ENCODE results near the gene GPR84. TPM values are rescaled to one million over a fixed set of nuclear protein-coding genes. Genes with fewer than 3 reads are reported as not detected.

The GPR84 gene
- total and polyA plus RNA-seq, 2 donors (not counting 1 experiment from before 2014, with no cell fraction given) = 0.16 TPM; not detected in 1

DNA sequence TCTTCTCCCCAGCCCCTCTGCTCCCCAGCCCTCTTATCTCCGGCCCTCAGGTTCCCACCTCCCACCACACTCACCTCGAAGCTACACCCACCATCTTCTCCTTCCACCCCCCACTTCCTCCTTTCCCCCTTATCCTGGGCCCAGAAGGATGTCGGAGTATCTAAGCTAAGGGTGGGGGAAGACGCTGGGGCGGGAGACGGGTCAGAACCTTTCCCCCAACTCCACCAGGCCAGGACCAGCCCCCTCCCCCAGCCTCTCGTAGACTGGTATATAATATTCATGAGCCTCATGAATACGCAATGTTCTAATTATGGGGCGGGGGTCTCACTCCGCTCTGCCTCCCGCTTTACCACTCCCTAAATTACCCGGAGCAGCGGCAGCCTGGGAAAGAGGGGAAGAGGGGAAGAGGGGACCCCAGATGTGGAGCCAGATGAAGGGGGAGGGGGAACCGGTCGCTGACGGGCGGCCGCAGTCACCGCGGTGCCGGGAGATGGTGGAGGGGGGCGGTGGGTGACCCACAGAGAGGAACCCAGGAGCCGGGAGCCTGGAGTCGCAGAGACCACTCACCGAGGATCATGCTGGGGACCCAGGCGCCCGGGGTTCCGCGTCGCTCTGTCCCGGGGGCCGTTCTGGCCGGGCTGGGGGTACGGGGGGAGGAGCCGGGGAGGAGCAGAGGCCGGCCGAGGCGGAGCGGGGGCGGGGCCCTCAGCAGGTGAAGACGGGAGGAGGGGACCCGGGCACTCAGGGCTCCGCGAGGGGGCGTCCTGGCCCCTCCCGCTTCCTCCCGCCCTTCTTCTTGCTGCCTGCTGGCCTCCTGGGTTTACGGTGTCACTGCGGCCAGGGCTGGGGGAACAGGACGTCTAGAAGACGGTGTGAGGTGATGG, 26.6 kb upstream of the GPR84 start:
- no peak for TF ChIP-seq EZH2 (IDR thresholded peaks at IDR 0.05; ENCODE audit: borderline replicate concordance, insufficient read depth, low read depth, low read length, poor library complexity, severe bottlenecking)
- TF ChIP-seq, protein P1, sequence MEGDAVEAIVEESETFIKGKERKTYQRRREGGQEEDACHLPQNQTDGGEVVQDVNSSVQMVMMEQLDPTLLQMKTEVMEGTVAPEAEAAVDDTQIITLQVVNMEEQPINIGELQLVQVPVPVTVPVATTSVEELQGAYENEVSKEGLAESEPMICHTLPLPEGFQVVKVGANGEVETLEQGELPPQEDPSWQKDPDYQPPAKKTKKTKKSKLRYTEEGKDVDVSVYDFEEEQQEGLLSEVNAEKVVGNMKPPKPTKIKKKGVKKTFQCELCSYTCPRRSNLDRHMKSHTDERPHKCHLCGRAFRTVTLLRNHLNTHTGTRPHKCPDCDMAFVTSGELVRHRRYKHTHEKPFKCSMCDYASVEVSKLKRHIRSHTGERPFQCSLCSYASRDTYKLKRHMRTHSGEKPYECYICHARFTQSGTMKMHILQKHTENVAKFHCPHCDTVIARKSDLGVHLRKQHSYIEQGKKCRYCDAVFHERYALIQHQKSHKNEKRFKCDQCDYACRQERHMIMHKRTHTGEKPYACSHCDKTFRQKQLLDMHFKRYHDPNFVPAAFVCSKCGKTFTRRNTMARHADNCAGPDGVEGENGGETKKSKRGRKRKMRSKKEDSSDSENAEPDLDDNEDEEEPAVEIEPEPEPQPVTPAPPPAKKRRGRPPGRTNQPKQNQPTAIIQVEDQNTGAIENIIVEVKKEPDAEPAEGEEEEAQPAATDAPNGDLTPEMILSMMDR (IDR thresholded peaks at IDR 0.05) = no peak
- Histone ChIP-seq H3K4me2 (replicated peaks; ENCODE audit: low read depth, low read length, poor library complexity, severe bottlenecking) (peak overlapping the region; percentile 85), H4K20me1 (ENCODE audit: control insufficient read depth, insufficient read depth, low read length, poor library complexity, severe bottlenecking) (no peaks in the 10 kb centered on the region), H3K9me3 (ENCODE audit: control extremely low read depth in 1 of 3, control insufficient read depth in 2 of 3, insufficient read depth in 1 of 3, low read length in 2 of 3) (no peaks in the 10 kb centered on the region), H2AFZ (ENCODE audit: insufficient read depth, low read depth, low read length, poor library complexity, severe bottlenecking) (peak overlapping the region; percentile 91), H3K36me3 (replicated peaks in 1 of 2; ENCODE audit: control extremely low read depth in 1 of 2, control insufficient read depth in 1 of 2, extremely low read depth in 1 of 2, insufficient read depth in 2 of 2, low read length in 1 of 2) (no peaks in the 10 kb centered on the region), H3K27me3 (replicated peaks in 1 of 4; ENCODE audit: control extremely low read depth in 1 of 4, control insufficient read depth in 3 of 4, insufficient read depth in 4 of 4, low read length in 3 of 4) (no peaks in the 10 kb centered on the region), H3K4me3 (ENCODE audit: control extremely low read depth in 1 of 5, extremely low read depth in 1 of 5, insufficient read depth in 1 of 5, low read depth in 2 of 5, low read length in 4 of 5) (peak overlapping the region; percentile 30 to 74 (median 62)), H3K4me1 (ENCODE audit: control insufficient read depth in 2 of 2, insufficient read depth in 2 of 2, low read length in 2 of 2) (peaks cover 62 to 70% of the 10 kb centered on the region in 2 donors), H3K9ac (ENCODE audit: low read length) (peak overlapping the region; percentile 61), H3K27ac (ENCODE audit: low read length in 2 of 2) (peak overlapping the region; percentile 45 to 63), H3K79me2 (ENCODE audit: control insufficient read depth, insufficient read depth, low read length) (peaks cover 6% of the 10 kb centered on the region)
- peak; percentile 95 for ATAC-seq (ENCODE audit: low read depth)
- no peaks in the 10 kb centered on the region for H3K9me3 Mint-ChIP-seq (ENCODE audit: insufficient read depth)
- ChIA-PET CTCF (interaction anchor here (0.6 to 4.5 kb wide), 10 partner anchors 9 to 139 kb away, joined by 3 to 49 read pairs (median 4); no protein-coding TSS in a partner anchor), POLR2A (interaction anchor here (0.6 kb wide), 1 partner anchor 111 kb away, joined by 10 read pairs; no protein-coding TSS in a partner anchor)
- no peaks in the 10 kb centered on the region for H3K27me3 Mint-ChIP-seq
- DNase-seq = peak; percentile 85
- intact Hi-C loops (cut with micrococcal nuclease) = no loop called here
- H3K4me1 Mint-ChIP-seq = peaks cover 63% of the 10 kb centered on the region
- H3K27ac Mint-ChIP-seq = peak overlapping the region; percentile 85
- peak overlapping the region; percentile 90 for H3K4me3 Mint-ChIP-seq
- WGBS (ENCODE audit: insufficient coverage) = under 1% methylated on average over 38 of the region's 51 CpGs
